Muscle of back (tissue), 13 donors: ENCODE data around the gene OR2A7. TPM values are rescaled to one million over a fixed set of nuclear protein-coding genes. Genes with fewer than 3 reads are reported as not detected.
"Not testable (repeated sequence)": the region's sequence is repeated elsewhere in the genome, so short reads cannot be mapped to it uniquely, and the experiment has no call there.

ENCODE experiments used
- DNase-seq, 3 donors: peaks; one replicate each; pipeline versions ENCODE4 v3.0.0 to v3.0.0-alpha.2; 2013
- long read RNA-seq, 9 donors: transcript quantifications; one replicate each; lab custom pipeline, GENCODE V29; 2026
- polyA plus RNA-seq, 10 donors: library from polyadenylated mRNA; unstranded; fragments of 120-200 nt; gene quantifications; one replicate each; pipeline ENCODE4 v1.2.1, GENCODE V29; 2013; ENCODE audit not compliant: insufficient read length in 10 of 10

The OR2A7 gene, protein sequence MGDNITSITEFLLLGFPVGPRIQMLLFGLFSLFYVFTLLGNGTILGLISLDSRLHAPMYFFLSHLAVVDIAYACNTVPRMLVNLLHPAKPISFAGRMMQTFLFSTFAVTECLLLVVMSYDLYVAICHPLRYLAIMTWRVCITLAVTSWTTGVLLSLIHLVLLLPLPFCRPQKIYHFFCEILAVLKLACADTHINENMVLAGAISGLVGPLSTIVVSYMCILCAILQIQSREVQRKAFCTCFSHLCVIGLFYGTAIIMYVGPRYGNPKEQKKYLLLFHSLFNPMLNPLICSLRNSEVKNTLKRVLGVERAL
- 1 to 10 TPM in 7 of 10 donors, under 1 TPM in 3; 0.20 to 2.7 (median 1.5) TPM for polyA plus RNA-seq
- long read RNA-seq, donor 1, partial matches to known transcripts, result 0 of 1 reads
- long read RNA-seq, donor 1, other reads (novel, unspliced or antisense), result 0 of 1 reads
- long read RNA-seq, donor 2, partial matches to known transcripts, result 0 of 1 reads
- long read RNA-seq, donor 2, other reads (novel, unspliced or antisense), result 0 of 1 reads
- long read RNA-seq, donor 3, result 0 reads
- long read RNA-seq, donor 4, partial matches to known transcripts, result 0 of 1 reads
- long read RNA-seq, donor 4, other reads (novel, unspliced or antisense), result 0 of 1 reads
- long read RNA-seq, donor 5, partial matches to known transcripts, result 0 of 1 reads
- long read RNA-seq, donor 5, other reads (novel, unspliced or antisense), result 0 of 1 reads
- long read RNA-seq, donor 6, result 0 reads
- long read RNA-seq, donor 7, partial matches to known transcripts, result 0 of 1 reads
- long read RNA-seq, donor 7, other reads (novel, unspliced or antisense), result 0 of 1 reads
- long read RNA-seq, donor 8, result 0 reads
- long read RNA-seq, donor 9, partial matches to known transcripts, result 0 of 1 reads
- long read RNA-seq, donor 9, other reads (novel, unspliced or antisense), result 0 of 1 reads

GRCh38 chr7:144264692-144265091 lies at the start of gene OR2A7:
Gene OR2A7 (minus strand): TSS chr7:144264792. CDS start chr7:144259628, 5,164 bp downstream.
- DNase-seq, result not testable (repeated sequence)

DNA sequence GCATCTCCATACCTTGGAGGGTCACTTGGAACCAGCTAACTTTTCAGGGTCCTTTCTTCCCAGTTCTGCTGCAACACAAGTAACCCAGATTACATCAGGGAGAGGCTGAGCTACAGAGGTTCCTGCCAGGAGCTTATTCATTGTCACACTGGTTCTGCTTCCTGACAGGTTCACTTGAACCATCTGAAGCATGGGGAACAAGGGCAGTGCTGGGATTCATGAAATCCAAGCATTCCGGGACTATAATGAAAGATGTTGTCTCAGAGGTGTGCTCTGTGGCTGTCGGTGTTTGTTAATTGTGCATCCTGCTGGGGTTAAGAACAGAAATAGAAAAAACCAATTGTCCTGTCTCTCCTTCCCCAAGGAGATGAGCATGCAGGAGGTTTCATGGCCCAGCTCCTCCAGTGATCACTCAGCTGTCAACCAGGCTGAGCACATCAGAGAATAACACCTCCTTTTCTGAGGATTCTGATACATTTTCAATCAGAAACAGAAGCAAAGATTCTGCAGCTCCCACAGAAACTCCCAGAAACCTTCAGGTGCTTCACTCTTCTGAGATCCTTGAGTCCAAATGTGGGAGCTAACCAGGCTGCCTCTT lies 47.4 kb upstream of the OR2A7 start, which contains the start of gene OR2A1:
TSS of gene OR2A1 (plus strand) at position 548 of the 598 bp plus-strand sequence. CDS start 5,706 bp downstream, outside the sequence.
- not testable (repeated sequence) for DNase-seq

DNA sequence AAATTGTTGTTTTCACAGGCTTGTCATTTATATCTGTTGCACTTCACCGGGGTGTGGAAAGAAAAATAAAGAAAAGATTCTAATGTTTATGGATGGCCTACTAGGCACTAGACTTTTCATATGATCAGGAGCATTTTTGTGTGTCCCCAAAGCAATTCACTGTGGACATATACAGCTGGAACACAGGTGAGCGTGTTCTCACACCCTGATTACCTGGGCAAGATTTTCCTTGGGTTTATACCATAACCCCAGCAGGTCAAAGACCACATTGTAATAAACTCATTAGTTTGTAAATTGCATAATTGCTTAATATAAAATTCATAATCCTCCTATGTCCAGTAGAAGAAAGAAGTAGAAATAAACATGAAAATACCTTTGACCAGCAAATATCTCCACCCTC lies 46.6 kb upstream of the OR2A7 start:
- not testable (repeated sequence) for DNase-seq

GRCh38 chr7:144309702-144310101 lies 45.1 kb upstream of the OR2A7 start:
- not testable (repeated sequence) for DNase-seq

- DNase-seq, result not testable (repeated sequence)
Measured at GRCh38 chr7:144305156-144305555, 40.6 kb upstream of the OR2A7 start.

GRCh38 chr7:144303607-144304006 lies 39.0 kb upstream of the OR2A7 start:
- not testable (repeated sequence) for DNase-seq

- DNase-seq, result not testable (repeated sequence)
Measured at GRCh38 chr7:144302578-144303303, 38.1 kb upstream of the OR2A7 start.

GRCh38 chr7:144293794-144294499 lies 29.4 kb upstream of the OR2A7 start:
- DNase-seq, result not testable (repeated sequence)

DNA sequence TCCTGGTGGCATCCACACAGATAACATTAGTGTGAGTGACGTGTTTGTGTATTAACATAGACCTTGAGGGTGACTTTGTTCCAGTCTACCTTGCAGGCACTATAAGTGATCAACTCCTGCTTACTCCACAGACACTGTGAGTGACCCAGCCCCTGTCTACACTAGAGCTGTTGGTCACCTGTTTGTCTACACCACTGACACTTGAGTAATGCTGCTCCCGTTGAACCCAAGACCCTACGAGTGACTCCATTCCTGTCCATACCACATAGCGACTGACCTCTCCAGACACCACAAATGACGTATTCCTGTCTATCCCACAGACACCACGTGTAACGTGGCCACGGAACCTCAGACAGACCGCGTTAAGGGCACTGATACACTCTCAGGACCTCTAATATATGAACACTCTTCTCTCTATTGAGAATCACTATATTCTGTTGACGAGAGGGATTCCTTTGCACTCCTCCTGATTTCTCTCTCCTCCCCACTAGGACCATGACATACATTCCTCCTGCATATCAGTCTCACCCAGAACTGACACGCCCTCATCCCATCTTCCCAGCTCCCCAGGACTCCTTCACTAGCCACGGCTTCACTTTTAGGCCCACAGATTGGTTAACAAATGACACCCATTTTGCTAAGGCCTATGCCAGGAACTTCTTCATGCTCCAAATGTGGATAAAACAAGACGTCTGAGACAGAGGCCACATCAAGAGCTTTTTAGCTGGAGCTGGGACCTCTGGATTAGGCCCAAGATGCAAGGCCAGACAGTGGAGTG lies 28.0 kb upstream of the OR2A7 start:
- DNase-seq, result not testable (repeated sequence)

DNA sequence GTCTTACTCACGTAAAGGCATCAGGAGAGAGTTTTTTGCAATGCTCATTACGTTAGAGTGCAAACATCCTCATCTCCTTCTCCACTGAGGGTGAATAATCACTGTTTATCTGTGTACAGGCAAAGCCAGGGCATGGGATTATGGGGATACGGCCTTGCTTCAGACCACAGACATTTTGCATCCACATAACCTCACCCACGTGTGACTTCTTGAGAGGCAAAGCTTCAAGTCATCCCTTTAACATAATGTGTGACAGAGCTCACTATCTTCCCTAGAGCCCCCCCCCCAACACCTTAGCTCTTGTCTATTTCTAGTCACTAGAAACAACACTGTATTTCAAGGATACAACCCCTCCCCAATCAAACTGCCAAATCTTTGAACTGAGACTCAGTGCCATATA lies 27.0 kb upstream of the OR2A7 start:
- DNase-seq, result not testable (repeated sequence)

- not testable (repeated sequence) for DNase-seq
Measured at GRCh38 chr7:144287171-144287784, 22.7 kb upstream of the OR2A7 start.

DNA sequence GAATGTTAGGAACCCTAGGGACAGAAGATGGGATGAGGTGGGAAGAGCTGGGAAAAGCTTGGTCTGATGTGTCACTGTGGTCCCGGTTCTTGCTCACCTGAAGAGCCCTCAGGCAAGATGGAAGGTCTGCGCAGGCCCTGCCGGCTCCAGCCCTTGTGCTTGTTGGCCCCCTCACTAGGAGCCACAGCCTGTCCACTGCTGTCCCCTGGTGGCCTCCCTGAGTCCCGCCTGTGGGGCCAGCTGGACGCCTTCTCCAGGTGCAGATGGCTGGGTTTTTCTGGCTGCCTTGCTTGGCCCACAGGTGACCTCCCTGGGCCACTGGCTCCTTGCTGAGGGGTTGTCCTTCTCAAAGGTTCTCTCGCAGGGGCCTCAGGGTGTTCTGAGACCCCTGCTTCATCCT lies 19.1 kb upstream of the OR2A7 start:
- DNase-seq, result not testable (repeated sequence)

- not testable (repeated sequence) for DNase-seq
Measured at GRCh38 chr7:144282490-144282889, 17.9 kb upstream of the OR2A7 start.

GRCh38 chr7:144281981-144282380 lies 17.4 kb upstream of the OR2A7 start:
- DNase-seq, result not testable (repeated sequence)

- DNase-seq, result not testable (repeated sequence)
Measured at GRCh38 chr7:144280010-144280409, 15.4 kb upstream of the OR2A7 start.

GRCh38 chr7:144275281-144275680 lies 10.7 kb upstream of the OR2A7 start:
- DNase-seq, result not testable (repeated sequence)

DNA sequence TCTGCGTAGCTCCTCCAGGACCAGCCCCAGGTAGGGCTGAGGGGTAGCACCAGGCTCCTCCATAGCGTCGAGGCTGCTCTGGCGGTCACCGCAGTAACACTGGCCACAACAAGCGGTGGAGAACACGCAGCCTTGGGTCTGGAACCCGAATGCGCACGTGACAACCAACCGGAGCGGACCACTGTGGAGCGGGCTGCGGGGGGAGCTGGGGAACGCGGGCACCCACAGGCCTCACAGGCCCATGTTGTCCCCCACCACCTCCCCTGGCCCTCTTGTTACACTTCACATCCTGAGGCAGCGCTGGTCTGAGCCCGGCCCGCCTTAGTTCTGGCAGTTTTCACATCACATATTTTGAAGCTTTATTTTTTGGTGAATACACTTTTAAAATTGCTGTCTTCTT lies 4.6 kb upstream of the OR2A7 start, which contains the start of gene CTAGE8:
TSS of gene CTAGE8 (minus strand) at position 101 of the 400 bp plus-strand sequence. CDS start at position 63, 38 bp downstream.
- DNase-seq, result not testable (repeated sequence)

- DNase-seq, result not testable (repeated sequence)
Measured at GRCh38 chr7:144262128-144262527, 2.5 kb downstream of the OR2A7 start.

- DNase-seq, result not testable (repeated sequence)
Measured at GRCh38 chr7:144259067-144259466, 5.5 kb downstream of the OR2A7 start.
